Activated gamma-delta T cell (primary cell): ENCODE data around the gene MPST.

Experiments used
- DNase-seq: peaks from one replicate; lab custom pipeline; 2025; lab: John Stamatoyannopoulos, UW

MPST gene

GRCh38 chr22:37044634-37045625 is 25.4 kb downstream of the MPST start:
- no peak for DNase-seq

- DNase-seq, result no peak
Observed at GRCh38 chr22:37045958-37046357, 26.4 kb downstream of the MPST start.

GRCh38 chr22:37046589-37046988 is 27.0 kb downstream of the MPST start:
- no peak for DNase-seq

GRCh38 chr22:37047006-37047405 is 27.5 kb downstream of the MPST start:
- no peak for DNase-seq

- no peak for DNase-seq
Observed at GRCh38 chr22:37048133-37048532, 28.6 kb downstream of the MPST start.

GRCh38 chr22:37049224-37049623 is 29.7 kb downstream of the MPST start:
- no peak for DNase-seq

- DNase-seq, result no peak
Observed at GRCh38 chr22:37050913-37051312, 31.4 kb downstream of the MPST start.

- DNase-seq, result peak; percentile 56
Observed at GRCh38 chr22:37051391-37052385, 32.1 kb downstream of the MPST start, which contains the start of gene KCTD17. TSS of gene KCTD17 (plus strand) at chr22:37051742. CDS start at chr22:37051761, 19 bp downstream.

GRCh38 chr22:37052386-37053309 is 33.1 kb downstream of the MPST start:
- no peak for DNase-seq

GRCh38 chr22:37053310-37054055 is 33.9 kb downstream of the MPST start:
- no peak for DNase-seq

GRCh38 chr22:37054056-37054395 is 34.5 kb downstream of the MPST start:
- no peak for DNase-seq

GRCh38 chr22:37054600-37055365 is 35.2 kb downstream of the MPST start:
- DNase-seq, result no peak

GRCh38 chr22:37056246-37056645 is 36.7 kb downstream of the MPST start:
- DNase-seq, result no peak

- DNase-seq, result no peak
Observed at GRCh38 chr22:37057226-37057625, 37.7 kb downstream of the MPST start.

GRCh38 chr22:37057796-37058510 is 38.4 kb downstream of the MPST start:
- DNase-seq, result no peak

- no peak for DNase-seq
Observed at GRCh38 chr22:37058917-37059701, 39.6 kb downstream of the MPST start.

- DNase-seq, result no peak
Observed at GRCh38 chr22:37059876-37060449, 40.4 kb downstream of the MPST start.
